MM.1S (cell line): ENCODE results near the gene NCS1.

Experiments
- CTCF ChIP-seq: fragments of 300-600 bp; sonication (generic); IDR thresholded peaks from 2 replicates; pipeline ENCODE4 v1.5.1; 2016; ENCODE audit warnings: antibody characterized with exemption, low read length, mixed read lengths
- EZH2 ChIP-seq: fragments of 300-600 bp; sonication (generic); optimal IDR thresholded peaks from 2 replicates; pipeline ENCODE3; 2017; ENCODE audit warnings: low read depth, mild to moderate bottlenecking, antibody characterized with exemption, low read length, mixed read lengths

- TF ChIP-seq CTCF (no peak), EZH2 (no peak)
Measured at GRCh38 chr9:130157079-130157478, 15.1 kb upstream of the NCS1 start.
